Peyer's patch (tissue), 4 donors: ENCODE measurements around the gene GABARAP.

Source experiments
- CTCF ChIP-seq, 6 experiments: fragments of 450-650 bp in 4 of 6; fragments of 200-600 bp in 2 of 6; sonication (generic) in 1 of 6; IDR thresholded peaks; one replicate each; pipeline ENCODE4 v1.5.1; 2017 to 2019; ENCODE audit warnings: antibody characterized with exemption in 6 of 6, mild to moderate bottlenecking in 3 of 6, moderate library complexity in 1 of 6
- POLR2A ChIP-seq, 2 donors: fragments of 450-650 bp; IDR thresholded peaks; one replicate each; pipeline ENCODE4 v1.5.1; 2017; ENCODE audit warnings: antibody characterized with exemption in 2 of 2, mild to moderate bottlenecking in 2 of 2, moderate library complexity in 2 of 2

DNA sequence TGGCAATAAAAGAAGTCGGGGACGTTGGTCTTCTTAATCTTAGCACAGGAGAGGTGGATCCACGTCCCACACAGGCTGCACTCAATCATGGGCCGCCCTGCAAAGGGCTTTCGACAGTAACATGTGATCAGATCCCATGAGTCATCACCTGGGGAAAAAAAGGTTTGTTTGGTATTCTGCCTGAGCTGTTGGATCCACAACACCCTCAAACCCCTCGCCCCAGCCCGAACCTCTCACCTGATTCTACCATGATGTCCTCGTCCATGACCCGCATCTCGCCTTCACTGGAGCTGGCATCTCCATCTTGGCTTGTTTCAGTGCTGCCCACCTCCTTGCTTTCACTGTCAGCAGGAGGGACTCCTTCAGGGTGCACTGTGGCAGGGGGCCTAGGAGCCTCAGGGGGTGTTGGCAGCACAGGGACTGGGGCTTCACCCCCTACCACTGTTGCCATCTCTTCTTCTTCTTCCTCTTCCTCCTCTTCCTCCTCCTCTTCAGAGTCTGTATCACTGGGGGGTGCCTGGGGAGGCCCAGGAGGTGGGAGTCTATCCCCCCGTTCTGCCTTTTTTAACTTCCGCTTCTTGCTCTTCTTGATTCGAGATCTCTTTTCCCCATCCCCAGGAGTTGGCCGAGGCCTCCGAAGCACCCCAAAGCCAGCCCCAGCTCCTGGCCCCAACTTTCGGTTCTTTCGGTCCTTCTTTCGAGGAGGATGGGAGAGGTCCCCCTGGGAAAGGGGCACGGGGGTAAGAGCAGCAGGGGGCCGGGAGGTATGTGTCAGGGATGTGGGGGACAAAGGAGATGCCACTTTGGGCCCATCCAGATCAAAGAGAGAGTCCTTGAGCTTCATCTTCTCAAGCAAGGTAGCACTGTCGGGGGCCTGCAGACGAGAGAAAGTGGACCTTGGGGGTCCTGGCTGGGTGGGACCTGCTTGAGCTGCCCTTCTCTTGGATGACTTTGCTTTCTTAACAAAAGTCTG is 6.3 kb downstream of the GABARAP start:
- TF ChIP-seq CTCF (IDR thresholded peaks at IDR 0.05): no peak
- no peak for TF ChIP-seq POLR2A (IDR thresholded peaks at IDR 0.05)
